Ovary (tissue), 3 donors: ENCODE results near the gene TBC1D5.

Experiments used
- EP300 ChIP-seq: sonication (generic); formaldehyde crosslinking; IDR thresholded peaks from one replicate; pipeline ENCODE4 v1.6.1; 2017; ENCODE audit warnings: antibody characterized with exemption
- POLR2A ChIP-seq: fragments of 450-650 bp; IDR thresholded peaks from one replicate; pipeline ENCODE4 v1.6.1; 2017; ENCODE audit warnings: antibody characterized with exemption, mild to moderate bottlenecking, moderate library complexity
- TF ChIP-seq, protein P1 (sequence below), 3 donors: fragments of 450-650 bp in 2 of 3; fragments of 200-600 bp in 1 of 3; IDR thresholded peaks; one replicate each; pipeline versions ENCODE4 v1.5.1 to v1.8.0; 2016 to 2022; ENCODE audit warnings: antibody characterized with exemption in 3 of 3, mild to moderate bottlenecking in 1 of 3
- donor health status: DM: no; HTN: no; CAD: no.

DNA sequence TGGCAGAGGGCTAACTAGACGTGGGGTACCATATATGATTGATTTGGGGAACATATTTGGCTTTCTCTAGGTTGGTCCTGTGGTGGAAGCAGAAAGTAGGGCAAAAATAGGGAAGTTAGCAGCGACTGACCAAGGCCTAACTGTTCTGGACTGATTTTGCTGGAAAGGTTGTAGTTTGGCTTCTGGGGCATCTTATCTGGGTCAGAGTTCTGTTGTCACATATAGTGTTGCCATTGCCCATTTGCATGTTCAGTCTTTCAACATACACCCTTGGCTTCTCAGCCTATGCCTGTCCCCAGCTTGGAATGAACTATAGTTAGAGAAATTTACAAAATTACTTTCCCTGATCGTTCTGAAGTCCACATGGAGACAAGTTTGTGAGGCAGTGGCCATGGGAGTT, 426.5 kb downstream of the TBC1D5 start:
- TF ChIP-seq EP300, result no peak
- TF ChIP-seq, protein P1, sequence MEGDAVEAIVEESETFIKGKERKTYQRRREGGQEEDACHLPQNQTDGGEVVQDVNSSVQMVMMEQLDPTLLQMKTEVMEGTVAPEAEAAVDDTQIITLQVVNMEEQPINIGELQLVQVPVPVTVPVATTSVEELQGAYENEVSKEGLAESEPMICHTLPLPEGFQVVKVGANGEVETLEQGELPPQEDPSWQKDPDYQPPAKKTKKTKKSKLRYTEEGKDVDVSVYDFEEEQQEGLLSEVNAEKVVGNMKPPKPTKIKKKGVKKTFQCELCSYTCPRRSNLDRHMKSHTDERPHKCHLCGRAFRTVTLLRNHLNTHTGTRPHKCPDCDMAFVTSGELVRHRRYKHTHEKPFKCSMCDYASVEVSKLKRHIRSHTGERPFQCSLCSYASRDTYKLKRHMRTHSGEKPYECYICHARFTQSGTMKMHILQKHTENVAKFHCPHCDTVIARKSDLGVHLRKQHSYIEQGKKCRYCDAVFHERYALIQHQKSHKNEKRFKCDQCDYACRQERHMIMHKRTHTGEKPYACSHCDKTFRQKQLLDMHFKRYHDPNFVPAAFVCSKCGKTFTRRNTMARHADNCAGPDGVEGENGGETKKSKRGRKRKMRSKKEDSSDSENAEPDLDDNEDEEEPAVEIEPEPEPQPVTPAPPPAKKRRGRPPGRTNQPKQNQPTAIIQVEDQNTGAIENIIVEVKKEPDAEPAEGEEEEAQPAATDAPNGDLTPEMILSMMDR (IDR thresholded peaks at IDR 0.05), result no peak
- TF ChIP-seq POLR2A, result no peak
